Skeletal muscle cell (primary cell): ENCODE results near the gene NR0B1.
A peak's percentile ranks its signal among the peaks of the same experiment; 100 is the strongest.

Experiments
- DNase-seq: peaks from one replicate; pipeline ENCODE4 v3.0.0-alpha.2; 2010; ENCODE audit warnings: low read depth
- H3K4me3 ChIP-seq: 2 replicates; pipeline ENCODE4 v1.5.1; 2011; ENCODE audit warnings: low read depth, mild to moderate bottlenecking, control low read depth, low read length, moderate library complexity

Gene NR0B1

GRCh38 chrX:30309139-30309571 is at the start of gene NR0B1:
Gene NR0B1, minus strand, starts transcription at chrX:30309390. Its CDS starts 27 bp downstream, at chrX:30309363.
- peak within 1 kb of the TSS; percentile 40 for H3K4me3 ChIP-seq
- DNase-seq, result no peak

DNA sequence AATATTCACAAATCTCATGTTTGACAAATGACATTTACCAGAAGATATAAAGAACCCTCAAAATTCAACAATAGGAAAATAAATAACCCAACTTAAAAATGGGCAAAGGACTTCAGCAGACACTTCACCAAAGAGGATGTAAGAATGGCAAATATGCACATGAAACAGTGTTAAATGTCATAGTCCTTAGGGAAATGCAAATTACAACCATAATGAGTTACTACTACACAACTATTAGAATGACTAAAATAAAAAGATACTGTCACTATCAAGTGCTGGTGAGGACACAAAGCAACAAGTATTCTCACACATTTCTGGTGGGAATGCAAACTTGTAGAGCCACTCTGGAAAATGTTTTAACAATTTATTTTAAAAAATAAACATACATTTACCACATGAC is 40.8 kb upstream of the NR0B1 start:
- no peak overlapping the region for H3K4me3 ChIP-seq
- no peak for DNase-seq

- DNase-seq, result no peak
- no peak overlapping the region for H3K4me3 ChIP-seq
Observed at GRCh38 chrX:30343206-30343605, 34.0 kb upstream of the NR0B1 start.

DNA sequence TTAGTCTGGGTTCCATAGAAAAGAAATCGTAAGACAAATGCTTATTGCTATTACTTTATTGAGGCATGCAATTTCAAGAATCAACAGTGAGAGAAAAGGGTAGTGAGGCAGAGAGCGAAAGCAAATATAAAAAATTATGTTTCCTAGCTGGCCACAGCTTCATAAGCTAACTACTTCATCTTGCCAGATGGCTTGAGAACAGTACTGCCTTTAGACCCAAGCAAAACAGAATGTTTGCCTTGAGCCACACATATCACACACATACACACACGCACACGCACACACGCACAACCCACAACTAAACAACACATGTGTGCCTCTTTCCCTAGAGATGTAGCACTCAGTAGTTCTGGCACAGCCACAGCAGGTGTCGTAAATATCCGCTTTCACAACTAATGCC is 31.6 kb upstream of the NR0B1 start:
- H3K4me3 ChIP-seq, result no peak overlapping the region
- DNase-seq, result no peak

GRCh38 chrX:30327762-30328161 is 18.6 kb upstream of the NR0B1 start:
- no peak overlapping the region for H3K4me3 ChIP-seq
- no peak for DNase-seq

DNA sequence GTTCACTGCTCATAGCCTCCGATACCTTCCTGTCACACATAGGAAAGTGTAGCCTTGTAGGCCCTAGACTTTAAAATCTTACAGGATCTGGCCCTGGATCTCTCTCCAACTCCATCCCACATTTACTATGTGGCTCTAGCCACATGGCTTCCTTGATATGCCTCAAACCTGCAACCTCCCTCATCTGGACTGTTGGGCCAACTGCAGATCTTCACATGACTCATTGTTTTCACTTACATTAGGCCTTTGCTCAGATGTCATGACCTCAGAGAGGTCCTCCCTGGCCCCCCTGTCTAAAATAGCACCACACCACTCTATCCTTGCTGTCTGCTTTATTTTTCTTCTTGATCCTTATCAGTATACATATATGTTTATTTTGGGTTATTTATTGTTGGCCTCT is 8.1 kb upstream of the NR0B1 start:
- no peak for DNase-seq

DNA sequence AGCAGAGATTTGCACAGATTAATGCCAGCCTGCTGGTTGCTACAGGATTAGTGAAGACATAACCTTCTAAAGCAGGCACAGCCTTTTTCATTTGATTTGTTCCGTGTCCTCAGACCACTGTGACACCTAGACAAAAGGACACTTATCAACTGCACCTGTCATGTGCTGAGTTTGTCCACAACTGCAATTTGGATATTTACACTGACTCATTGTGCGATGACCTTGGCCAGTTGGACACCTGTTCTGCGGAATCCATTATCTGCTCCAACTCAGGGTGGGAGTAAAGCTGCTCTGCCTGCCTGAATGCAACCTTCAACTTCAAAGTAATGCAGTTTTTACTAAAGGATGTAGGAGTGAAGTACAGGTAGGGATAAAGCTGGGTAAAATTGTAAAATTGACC is 4.1 kb upstream of the NR0B1 start:
- no peak overlapping the region for H3K4me3 ChIP-seq
- no peak for DNase-seq

More for the DNA sequence above, 8.1 kb upstream of the NR0B1 start:
- no peak overlapping the region for H3K4me3 ChIP-seq

- DNase-seq, result no peak
- H3K4me3 ChIP-seq, result no peak overlapping the region
Observed at GRCh38 chrX:30312858-30313257, 3.7 kb upstream of the NR0B1 start.

DNA sequence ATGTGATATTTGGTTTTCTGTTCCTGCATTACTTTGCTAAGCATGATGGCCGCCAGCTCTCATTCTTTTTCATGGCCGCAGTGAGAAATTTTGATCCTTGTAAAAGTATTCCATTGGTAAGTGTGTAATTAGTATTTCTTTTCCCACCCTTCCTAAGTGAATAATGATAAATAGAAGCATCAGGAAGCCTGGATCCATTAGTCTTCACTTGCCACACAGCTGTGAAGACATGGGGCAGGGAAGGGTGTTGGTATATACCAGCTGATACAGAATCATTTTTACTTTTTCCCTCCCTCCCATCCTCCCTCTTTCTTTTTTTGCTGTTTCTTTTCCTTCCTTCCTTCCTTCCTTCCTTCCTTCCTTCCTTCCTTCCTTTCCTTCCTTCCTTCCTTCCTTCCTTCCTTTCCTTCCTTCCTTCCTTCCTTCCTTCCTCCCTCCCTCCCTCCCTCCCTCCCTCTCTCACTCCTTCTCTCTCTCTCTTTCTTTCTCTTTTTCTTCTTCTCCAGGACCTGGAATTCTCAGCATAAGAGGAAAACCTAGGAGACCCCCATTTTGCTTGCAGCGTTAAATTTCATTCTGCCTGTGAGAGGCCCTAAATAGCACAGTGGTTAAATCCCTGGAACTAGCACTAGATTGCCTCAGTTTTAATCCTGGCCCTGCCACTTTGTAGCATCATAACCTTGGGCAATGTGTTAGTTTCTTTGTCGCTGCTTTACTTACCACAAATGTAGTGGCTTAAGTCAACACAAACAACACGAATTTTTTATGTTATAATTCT is 1.4 kb upstream of the NR0B1 start:
- no peak for DNase-seq
- no peak overlapping the region for H3K4me3 ChIP-seq

- DNase-seq, result no peak
- H3K4me3 ChIP-seq, result peak overlapping the region; percentile 40
Observed at GRCh38 chrX:30308263-30309138, 689 bp downstream of the NR0B1 start.

DNA sequence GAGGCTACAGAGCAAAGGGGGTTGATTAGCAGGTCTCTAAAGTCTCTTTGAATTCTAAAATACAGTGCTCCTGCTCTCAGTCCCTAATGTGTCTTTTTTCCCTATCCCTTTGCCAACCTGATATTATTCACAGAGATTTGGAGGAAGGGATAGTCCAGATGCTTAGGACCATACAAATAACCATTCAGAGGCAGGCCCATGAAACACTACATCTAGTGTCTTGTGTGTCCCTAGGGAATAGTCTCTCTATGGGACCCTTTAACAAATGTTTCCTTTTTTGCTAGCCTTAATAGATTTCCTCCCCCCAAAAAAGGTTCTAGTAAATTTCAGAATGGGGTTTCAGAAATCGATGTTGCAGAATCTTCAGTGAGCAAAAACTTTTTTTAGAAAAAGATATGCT is 1.7 kb downstream of the NR0B1 start:
- DNase-seq, result no peak
- no peak overlapping the region for H3K4me3 ChIP-seq

DNA sequence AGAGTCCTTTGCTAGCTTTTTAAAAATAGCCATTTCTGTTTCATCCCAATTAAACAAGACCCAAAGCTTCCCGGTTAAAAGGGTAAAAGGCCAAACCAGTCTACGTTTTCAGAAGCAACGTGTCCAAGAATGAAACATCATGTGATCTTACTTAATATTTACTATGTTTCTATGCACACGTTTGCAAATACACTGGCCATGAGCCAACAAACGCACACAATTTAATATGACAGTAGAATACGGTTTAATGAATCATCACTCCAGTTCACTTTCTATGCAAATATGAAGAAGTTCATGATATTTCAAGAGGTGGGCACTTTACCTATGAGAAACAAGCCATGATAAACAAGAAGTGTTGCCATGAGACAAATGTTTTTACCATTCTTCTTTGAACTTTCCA is 4.3 kb downstream of the NR0B1 start:
- no peak for DNase-seq

GRCh38 chrX:30302956-30303355 is 6.2 kb downstream of the NR0B1 start:
- H3K4me3 ChIP-seq, result no peak overlapping the region
- DNase-seq, result no peak

More for the DNA sequence above, 4.3 kb downstream of the NR0B1 start:
- H3K4me3 ChIP-seq, result no peak overlapping the region

DNA sequence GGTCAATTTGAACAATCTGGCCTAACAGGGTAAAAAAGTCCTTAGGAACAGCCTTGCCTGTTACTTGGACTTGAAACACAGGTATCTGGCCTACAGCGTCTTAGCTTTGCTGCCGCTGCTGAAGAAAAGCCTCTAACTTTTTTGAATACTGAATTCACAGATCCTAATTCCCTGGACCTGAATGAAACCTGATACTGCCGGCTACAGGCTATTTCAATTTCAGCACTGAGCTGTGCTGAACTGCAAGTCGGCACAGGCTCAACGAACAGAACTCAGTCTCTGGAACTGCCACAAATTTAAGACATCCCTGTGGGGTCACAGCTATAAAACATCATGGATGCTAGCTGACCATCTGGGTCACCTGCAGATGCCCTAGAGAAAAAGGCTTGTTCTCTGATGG is 7.2 kb downstream of the NR0B1 start:
- no peak for DNase-seq
- H3K4me3 ChIP-seq, result no peak overlapping the region

DNA sequence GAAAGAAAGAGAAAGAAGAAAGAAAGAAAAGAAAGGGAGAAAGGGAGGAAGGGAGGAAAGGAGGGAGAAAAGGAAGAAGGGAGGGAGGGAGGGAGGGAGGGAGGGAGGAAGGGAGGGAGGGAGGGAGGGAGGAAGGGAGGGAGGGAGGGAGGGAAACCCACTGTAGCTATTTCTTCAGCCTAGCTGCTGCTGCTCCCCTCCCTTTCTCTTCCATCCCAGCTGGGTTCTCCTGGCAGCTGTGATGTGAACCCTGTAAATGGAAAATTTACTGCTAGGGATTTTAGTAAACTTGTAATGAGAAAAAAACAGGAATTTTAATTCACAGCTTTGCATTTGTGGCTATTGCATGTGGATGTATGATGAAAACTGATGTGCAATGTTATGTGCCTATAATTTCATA is 8.0 kb downstream of the NR0B1 start:
- H3K4me3 ChIP-seq, result no peak overlapping the region
- DNase-seq, result no peak

- DNase-seq, result no peak
- no peak overlapping the region for H3K4me3 ChIP-seq
Observed at GRCh38 chrX:30296408-30297254, 12.6 kb downstream of the NR0B1 start.

GRCh38 chrX:30283456-30284200 is 25.6 kb downstream of the NR0B1 start:
- peak; percentile 70 for DNase-seq
- H3K4me3 ChIP-seq, result no peak overlapping the region

DNA sequence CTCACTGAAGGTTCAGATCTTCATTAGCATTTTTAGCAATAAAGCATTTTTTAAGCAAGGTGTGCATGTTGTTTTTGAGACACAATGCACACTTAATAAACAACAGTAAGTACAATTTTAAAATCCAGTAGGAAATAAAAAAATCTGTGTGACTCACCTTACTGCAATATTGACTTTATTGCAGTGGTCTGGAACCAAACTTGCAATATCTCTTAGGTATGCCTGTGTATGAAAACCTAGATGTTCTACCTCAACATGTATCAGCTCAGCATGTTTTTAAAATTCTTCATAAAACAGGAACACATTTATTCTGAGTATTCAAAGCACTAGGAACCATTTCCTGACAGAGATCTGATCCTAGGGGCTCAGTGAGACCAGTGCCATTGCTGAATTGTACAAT is 26.7 kb downstream of the NR0B1 start:
- no peak for DNase-seq
- no peak overlapping the region for H3K4me3 ChIP-seq

DNA sequence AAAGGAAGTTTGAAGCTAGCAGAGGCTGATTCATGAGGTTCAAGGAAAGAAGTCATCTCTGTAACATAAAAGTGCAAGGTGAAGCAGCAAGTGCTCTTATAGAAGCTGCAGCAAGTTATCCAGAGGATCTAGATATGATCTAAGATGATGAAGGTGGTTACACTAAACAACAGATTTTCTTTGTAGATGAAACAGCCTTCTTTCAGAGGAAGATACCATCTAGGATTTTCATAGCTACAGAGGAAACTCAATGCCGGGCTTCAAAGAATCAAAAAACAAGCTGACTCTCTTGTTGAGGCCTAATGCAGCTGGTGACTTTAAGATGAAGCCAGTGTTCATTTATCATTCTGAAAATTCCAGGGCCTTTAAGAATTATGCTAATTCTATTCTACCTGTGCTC is 28.8 kb downstream of the NR0B1 start:
- no peak for DNase-seq
- no peak overlapping the region for H3K4me3 ChIP-seq
